OCI-LY1 (cell line): ENCODE data around the gene PPP1R14C.

Experiments
- H2AFZ ChIP-seq: fragments of 200-600 bp; sonication (generic), shearing (Covaris generic); 2 replicates; pipeline ENCODE4 v1.6.0; 2014; ENCODE audit warnings: antibody characterized with exemption, mild to moderate bottlenecking, low read length
- H3F3A ChIP-seq: fragments of 200-600 bp; sonication (generic), shearing (Covaris generic); 2 replicates; pipeline ENCODE4 v1.6.0; 2014; ENCODE audit warnings: mild to moderate bottlenecking, antibody characterized with exemption, low read length, moderate library complexity; ENCODE audit not compliant: insufficient read depth
- H3K27ac ChIP-seq: fragments of 200-600 bp; sonication (generic); 2 replicates; pipeline ENCODE4 v1.5.1; 2014; ENCODE audit warnings: low read length, mixed run types, mild to moderate bottlenecking, low read depth; ENCODE audit not compliant: poor library complexity, severe bottlenecking
- H3K27me3 ChIP-seq: fragments of 200-600 bp; sonication (generic); 2 replicates; pipeline ENCODE4 v1.6.0; 2014; ENCODE audit warnings: antibody characterized with exemption, mild to moderate bottlenecking, low read length, moderate library complexity; ENCODE audit not compliant: insufficient read depth
- H3K36me3 ChIP-seq: fragments of 200-600 bp; sonication (generic); 2 replicates; pipeline ENCODE4 v1.6.1; 2014; ENCODE audit warnings: mild to moderate bottlenecking, antibody characterized with exemption, low read length, moderate library complexity, mixed read lengths; ENCODE audit not compliant: insufficient read depth
- H3K4me1 ChIP-seq: fragments of 200-600 bp; sonication (generic); 2 replicates; pipeline ENCODE4 v1.5.1; 2014; ENCODE audit warnings: mild to moderate bottlenecking, low read length, moderate library complexity; ENCODE audit not compliant: insufficient read depth, severe bottlenecking
- H3K4me2 ChIP-seq: fragments of 200-600 bp; sonication (generic), shearing (Covaris generic); 2 replicates; pipeline ENCODE4 v1.6.1; 2014; ENCODE audit warnings: low read length
- H3K4me3 ChIP-seq: fragments of 200-600 bp; sonication (generic); 2 replicates; pipeline ENCODE4 v1.5.1; 2014; ENCODE audit warnings: low read length, low read depth, mild to moderate bottlenecking, mixed read lengths; ENCODE audit not compliant: poor library complexity, severe bottlenecking
- H3K79me2 ChIP-seq: fragments of 200-600 bp; shearing (Covaris generic); 2 replicates; pipeline ENCODE4 v1.6.1; 2016; ENCODE audit warnings: mixed run types, low read length, mixed read lengths; ENCODE audit not compliant: insufficient read depth
- H3K9ac ChIP-seq: fragments of 200-600 bp; sonication (generic), shearing (Covaris generic); 2 replicates; pipeline ENCODE4 v1.6.1; 2014; ENCODE audit warnings: mild to moderate bottlenecking, low read length, mixed read lengths
- H3K9me2 ChIP-seq: fragments of 200-600 bp; sonication (generic), shearing (Covaris generic); 2 replicates; pipeline ENCODE4 v1.6.1; 2014; ENCODE audit warnings: low read depth, mild to moderate bottlenecking, low read length, mixed read lengths
- H3K9me3 ChIP-seq: fragments of 200-600 bp; shearing (Covaris generic); 2 replicates; pipeline ENCODE4 v1.6.1; 2014; ENCODE audit warnings: low read length, mixed read lengths
- H4K20me1 ChIP-seq: fragments of 200-600 bp; sonication (generic), shearing (Covaris generic); 2 replicates; pipeline ENCODE4 v1.6.0; 2016; ENCODE audit warnings: mild to moderate bottlenecking, low read length; ENCODE audit not compliant: insufficient read depth
- CTCF ChIP-seq: fragments of 200-600 bp; sonication (generic), shearing (Covaris generic); IDR thresholded peaks from 2 replicates; pipeline ENCODE4 v1.5.1; 2017; ENCODE audit warnings: mild to moderate bottlenecking, antibody characterized with exemption, low read length, moderate library complexity, mixed read lengths
- EZH2 ChIP-seq: fragments of 200-600 bp; sonication (generic), shearing (Covaris generic); IDR thresholded peaks from 2 replicates; pipeline ENCODE4 v1.8.0; 2017; ENCODE audit warnings: borderline replicate concordance, mixed run types, mild to moderate bottlenecking, antibody characterized with exemption, low read length, moderate library complexity, mixed read lengths

Gene PPP1R14C

DNA sequence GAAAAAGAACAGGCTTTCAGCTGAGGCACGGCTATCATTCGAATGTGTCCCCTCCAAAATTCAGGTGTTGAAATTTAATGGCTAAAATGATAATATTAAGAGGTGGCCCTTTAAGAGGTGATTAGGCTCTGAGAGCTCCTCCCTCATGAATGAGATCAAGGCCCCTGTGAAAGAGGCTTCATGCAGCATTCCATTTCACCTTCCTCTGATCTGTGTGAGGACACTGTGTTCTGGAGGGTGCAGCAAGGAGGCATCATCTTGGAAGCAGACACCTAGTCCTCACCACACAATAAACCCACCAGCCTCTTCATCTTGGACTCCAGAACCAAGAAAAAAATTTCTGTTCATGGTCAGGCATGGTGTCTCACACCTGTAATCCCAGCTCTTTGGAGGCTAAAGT is 56.4 kb downstream of the PPP1R14C start:
- Histone ChIP-seq H3K79me2 (no peaks in the 10 kb centered on the region), H3K27me3 (peaks cover 11% of the 10 kb centered on the region), H3K4me1 (no peaks in the 10 kb centered on the region), H3K9ac (no peak overlapping the region), H3K36me3 (no peaks in the 10 kb centered on the region), H3K9me2 (no peaks in the 10 kb centered on the region), H3K4me3 (no peak overlapping the region), H3K4me2 (no peak overlapping the region), H4K20me1 (no peaks in the 10 kb centered on the region), H3K9me3 (no peaks in the 10 kb centered on the region), H3F3A (no peaks in the 10 kb centered on the region), H3K27ac (no peak overlapping the region), H2AFZ (no peak overlapping the region)
- TF ChIP-seq CTCF (no peak), EZH2 (no peak)

DNA sequence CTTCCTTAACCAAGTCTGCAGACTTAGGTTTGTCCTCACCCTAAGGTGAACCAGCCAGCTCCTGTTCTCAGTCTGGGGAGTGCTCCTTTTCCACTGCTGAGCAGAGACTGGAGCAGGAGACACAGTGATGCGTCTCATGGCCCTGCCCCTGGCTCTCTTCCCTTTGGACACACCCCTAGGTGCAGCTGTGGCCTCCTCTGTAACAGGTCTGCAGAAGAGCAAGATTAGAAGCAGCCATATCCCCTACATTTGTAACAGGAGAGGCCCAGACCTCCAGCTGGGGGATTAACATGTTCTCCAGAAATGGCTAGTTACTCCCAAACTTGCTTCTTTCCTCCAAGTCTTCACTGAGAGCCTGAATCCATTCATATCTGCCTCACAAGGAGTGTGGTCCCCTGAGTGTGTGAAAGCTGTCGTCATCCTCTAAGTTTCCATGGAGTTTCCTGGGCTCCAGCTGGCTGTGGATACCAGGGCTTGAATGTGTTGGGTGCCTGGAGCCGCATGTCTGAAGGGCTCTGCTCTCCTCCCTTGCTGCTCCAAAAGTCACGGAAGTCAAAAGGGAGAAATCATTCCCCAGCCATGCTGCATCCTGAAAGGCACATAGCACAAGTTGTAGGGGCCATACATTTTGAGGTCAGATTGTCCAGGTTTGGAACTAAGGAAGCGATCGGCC is 57.7 kb downstream of the PPP1R14C start:
- H3K4me2 ChIP-seq: no peak overlapping the region
- no peaks in the 10 kb centered on the region for H4K20me1 ChIP-seq

GRCh38 chr6:150201285-150201684 is 58.4 kb downstream of the PPP1R14C start:
- Histone ChIP-seq H3K9me2 (no peaks in the 10 kb centered on the region), H3K27me3 (peaks cover 6% of the 10 kb centered on the region), H3K4me1 (no peaks in the 10 kb centered on the region), H3K79me2 (no peaks in the 10 kb centered on the region), H3K36me3 (no peaks in the 10 kb centered on the region), H3K9ac (no peak overlapping the region), H2AFZ (no peak overlapping the region), H3F3A (no peaks in the 10 kb centered on the region), H3K4me3 (no peak overlapping the region), H3K9me3 (no peaks in the 10 kb centered on the region), H3K27ac (no peak overlapping the region), H4K20me1 (no peaks in the 10 kb centered on the region), H3K4me2 (no peak overlapping the region)
- TF ChIP-seq CTCF (no peak), EZH2 (no peak)

More for the DNA sequence above, 57.7 kb downstream of the PPP1R14C start:
- no peak overlapping the region for H3K9ac ChIP-seq
- no peaks in the 10 kb centered on the region for H3K79me2 ChIP-seq
- no peaks in the 10 kb centered on the region for H3K9me2 ChIP-seq
- TF ChIP-seq EZH2: no peak
- no peak for TF ChIP-seq CTCF
- H3K27ac ChIP-seq: no peak overlapping the region
- H3K36me3 ChIP-seq: no peaks in the 10 kb centered on the region
- no peaks in the 10 kb centered on the region for H3K4me1 ChIP-seq
- no peaks in the 10 kb centered on the region for H3F3A ChIP-seq
- no peak overlapping the region for H3K4me3 ChIP-seq
- H2AFZ ChIP-seq: no peak overlapping the region
- no peaks in the 10 kb centered on the region for H3K9me3 ChIP-seq
- H3K27me3 ChIP-seq: peaks cover 11% of the 10 kb centered on the region
